ENCODE measurements around the gene GRIN2A. TPM values are rescaled to one million over a fixed set of nuclear protein-coding genes. Genes with fewer than 3 reads are reported as not detected.

GRIN2A gene
- total RNA-seq, 4 donors from 2014 or later, result 0.25 to 26.1 (median 13.5) TPM

- Histone ChIP-seq H3K27me3 (no peaks in the 10 kb centered on the region), H3K4me3 (no peak overlapping the region), H3K9me3 (no peaks in the 10 kb centered on the region), H3K4me1 (no peaks in the 10 kb centered on the region), H3K36me3 (no peaks in the 10 kb centered on the region), H3K27ac (no peak overlapping the region)
- ATAC-seq, result no peak
- TF ChIP-seq POLR2AphosphoS5 (IDR thresholded peaks at IDR 0.05) (no peak), CTCF (IDR thresholded peaks at IDR 0.05) (no peak), EP300 (IDR thresholded peaks at IDR 0.05) (no peak), POLR2A (IDR thresholded peaks at IDR 0.05) (no peak)
- WGBS, 2 donors (ENCODE audit: low coverage in 1 of 2), result 25 to 44% methylated on average over 7 of the region's 7 CpGs
Measured at GRCh38 chr16:9953908-9954570, 228.2 kb downstream of the GRIN2A start.

GRCh38 chr16:9950658-9951057, 231.6 kb downstream of the GRIN2A start:
- no peaks in the 10 kb centered on the region for H3K9me3 ChIP-seq
- TF ChIP-seq POLR2AphosphoS5 (IDR thresholded peaks at IDR 0.05) (no peak), CTCF (IDR thresholded peaks at IDR 0.05) (no peak), POLR2A (IDR thresholded peaks at IDR 0.05) (no peak), EP300 (IDR thresholded peaks at IDR 0.05) (no peak)
- no peaks in the 10 kb centered on the region for H3K4me1 ChIP-seq
- H3K4me3 ChIP-seq, result no peak overlapping the region
- no peak for ATAC-seq
- no peaks in the 10 kb centered on the region for H3K36me3 ChIP-seq
- WGBS, 2 donors (ENCODE audit: low coverage in 1 of 2), result 63 to 76% methylated on average over 6 to 7 of the region's 7 CpGs
- H3K27me3 ChIP-seq, result no peaks in the 10 kb centered on the region
- no peak overlapping the region for H3K27ac ChIP-seq

- Histone ChIP-seq H3K9me3 (no peaks in the 10 kb centered on the region), H3K36me3 (no peaks in the 10 kb centered on the region), H3K27ac (no peak overlapping the region), H3K4me1 (no peaks in the 10 kb centered on the region), H3K27me3 (no peaks in the 10 kb centered on the region), H3K4me3 (no peak overlapping the region)
- no peak for ATAC-seq
- TF ChIP-seq CTCF (IDR thresholded peaks at IDR 0.05), result no peak
- TF ChIP-seq POLR2A (IDR thresholded peaks at IDR 0.05), result no peak
- TF ChIP-seq POLR2AphosphoS5 (IDR thresholded peaks at IDR 0.05), result no peak
- no peak for TF ChIP-seq EP300 (IDR thresholded peaks at IDR 0.05)
- WGBS, 2 donors (ENCODE audit: low coverage in 1 of 2), result 86 to 93% methylated on average over 5 of the region's 5 CpGs
Measured at GRCh38 chr16:9949396-9949795, 232.8 kb downstream of the GRIN2A start.

- no peaks in the 10 kb centered on the region for H3K9me3 ChIP-seq
- H3K4me1 ChIP-seq, result no peaks in the 10 kb centered on the region
- no peak overlapping the region for H3K27ac ChIP-seq
- H3K4me3 ChIP-seq, result no peak overlapping the region
- no peaks in the 10 kb centered on the region for H3K36me3 ChIP-seq
- 51 to 90% methylated on average over 3 to 4 of the region's 4 CpGs for WGBS, 2 donors (ENCODE audit: low coverage in 1 of 2)
- TF ChIP-seq CTCF (IDR thresholded peaks at IDR 0.05), result no peak
- no peak for TF ChIP-seq POLR2A (IDR thresholded peaks at IDR 0.05)
- TF ChIP-seq POLR2AphosphoS5 (IDR thresholded peaks at IDR 0.05), result no peak
- TF ChIP-seq EP300 (IDR thresholded peaks at IDR 0.05), result no peak
- no peak for ATAC-seq
- H3K27me3 ChIP-seq, result no peaks in the 10 kb centered on the region
Measured at GRCh38 chr16:9948933-9949332, 233.3 kb downstream of the GRIN2A start.

GRCh38 chr16:9946022-9946720, 236.1 kb downstream of the GRIN2A start:
- 54 to 76% methylated on average over 2 of the region's 3 CpGs for WGBS, 2 donors (ENCODE audit: low coverage in 1 of 2)
- Histone ChIP-seq H3K27me3 (no peaks in the 10 kb centered on the region), H3K4me3 (no peak overlapping the region), H3K27ac (no peak overlapping the region), H3K9me3 (no peaks in the 10 kb centered on the region), H3K36me3 (no peaks in the 10 kb centered on the region), H3K4me1 (no peaks in the 10 kb centered on the region)
- TF ChIP-seq POLR2A (IDR thresholded peaks at IDR 0.05) (no peak), POLR2AphosphoS5 (IDR thresholded peaks at IDR 0.05) (no peak), EP300 (IDR thresholded peaks at IDR 0.05) (no peak), CTCF (IDR thresholded peaks at IDR 0.05) (no peak)
- ATAC-seq, result no peak

Data from gastroesophageal sphincter (tissue), 4 donors.